ENCODE measurements around the gene SLC41A1.

- no peak for TF ChIP-seq CTCF (IDR thresholded peaks at IDR 0.05)
- TF ChIP-seq EZH2 (IDR thresholded peaks at IDR 0.05; ENCODE audit: borderline replicate concordance, insufficient read depth, low read depth, low read length, poor library complexity, severe bottlenecking) = no peak
Measured at GRCh38 chr1:205842229-205842628, 29.2 kb upstream of the SLC41A1 start.

All from B cell (primary cell).